Transverse colon (tissue), 4 donors: Measurements from ENCODE around the gene C15orf62. TPM values are rescaled to one million over a fixed set of nuclear protein-coding genes. Genes with fewer than 3 reads are reported as not detected.

Source experiments
- DNase-seq: peaks from one replicate; pipeline ENCODE4 v3.0.0-alpha.2; 2019
- H3K27ac ChIP-seq, 4 donors: fragments of 200-600 bp; sonication (generic); 2 replicates each; pipeline ENCODE4 v1.5.1; 2016 to 2018; ENCODE audit warnings: inconsistent platforms in 4 of 4
- H3K27me3 ChIP-seq: fragments of 200-600 bp; sonication (generic); 2 replicates; pipeline ENCODE4 v1.5.1; 2017; ENCODE audit warnings: inconsistent platforms
- H3K36me3 ChIP-seq, 4 donors: fragments of 200-600 bp; sonication (generic); 2 replicates each; pipeline ENCODE4 v1.5.1; 2017 to 2019; ENCODE audit warnings: inconsistent platforms in 4 of 4
- H3K4me1 ChIP-seq, 4 donors: fragments of 200-600 bp; sonication (generic); 2 replicates each; pipeline ENCODE4 v1.5.1; 2017 to 2020; ENCODE audit warnings: inconsistent platforms in 4 of 4
- H3K4me3 ChIP-seq, 4 donors: fragments of 200-600 bp; sonication (generic); 1 replicate in 1 of 4; 2 replicates in 3 of 4; pipeline versions ENCODE4 v1.5.1 to v1.6.1; 2017 to 2019; ENCODE audit warnings: inconsistent platforms in 4 of 4
- H3K9me3 ChIP-seq, 2 donors: fragments of 200-600 bp; sonication (generic); 2 replicates each; pipeline ENCODE4 v1.5.1; 2017 to 2019; ENCODE audit warnings: inconsistent platforms in 2 of 2
- EP300 ChIP-seq: sonication (generic); formaldehyde crosslinking; IDR thresholded peaks from one replicate; pipeline ENCODE4 v1.6.1; 2017; ENCODE audit warnings: antibody characterized with exemption, low read depth
- POLR2A ChIP-seq: fragments of 450-650 bp; IDR thresholded peaks from one replicate; pipeline ENCODE4 v1.6.1; 2016; ENCODE audit warnings: antibody characterized with exemption, mild to moderate bottlenecking, moderate library complexity
- POLR2AphosphoS5 ChIP-seq, 3 donors: sonication (generic); formaldehyde crosslinking; IDR thresholded peaks; one replicate each; pipeline ENCODE4 v1.6.1; 2016; ENCODE audit warnings: antibody characterized with exemption in 3 of 3
- WGBS, 2 donors: methylation state at CpG; one replicate each; pipeline ENCODE4 v1.1.5; 2018; ENCODE audit warnings: low coverage in 1 of 2; 5-methylcytosine and 5-hydroxymethylcytosine counted together
- in situ Hi-C, 4 donors: fragments of 200-750 bp; cut with MboI; loops; one replicate each; pipeline versions ENCODE4 v1.15.0 to v1.15.1; 2017; ENCODE audit warnings: low sequenced_read_pairs in 3 of 4, low pct_ligation_motif_present in 1 of 4, low pct_unique_long_range_greater_than_20kb in 1 of 4
- intact Hi-C: fragments of 100-400 bp; cut with DNase I; formaldehyde crosslinking; loops from one replicate; pipeline ENCODE4 v1.15.1; 2023; ENCODE audit warnings: low total_unique reads
- total RNA-seq, 4 donors: library from RNA; depleted of rRNA; stranded (reverse); fragments of >200 nt; gene quantifications; one replicate each; pipeline ENCODE4 v1.1.0, GENCODE V29; 2016
- TF ChIP-seq, protein P1 (sequence below), 5 experiments: fragments of 200-600 bp in 3 of 5; fragments of 450-650 bp in 2 of 5; sonication (generic) in 3 of 5; IDR thresholded peaks; 1 replicate in 2 of 5; 2 replicates in 3 of 5; pipeline ENCODE4 v1.5.1; 2016 to 2017; ENCODE audit warnings: antibody characterized with exemption in 5 of 5, inconsistent platforms in 3 of 5, mild to moderate bottlenecking in 2 of 5, moderate library complexity in 1 of 5

C15orf62 gene
- total RNA-seq, 4 donors from 2014 or later = 0.14 to 0.32 TPM; not detected in 2

DNA sequence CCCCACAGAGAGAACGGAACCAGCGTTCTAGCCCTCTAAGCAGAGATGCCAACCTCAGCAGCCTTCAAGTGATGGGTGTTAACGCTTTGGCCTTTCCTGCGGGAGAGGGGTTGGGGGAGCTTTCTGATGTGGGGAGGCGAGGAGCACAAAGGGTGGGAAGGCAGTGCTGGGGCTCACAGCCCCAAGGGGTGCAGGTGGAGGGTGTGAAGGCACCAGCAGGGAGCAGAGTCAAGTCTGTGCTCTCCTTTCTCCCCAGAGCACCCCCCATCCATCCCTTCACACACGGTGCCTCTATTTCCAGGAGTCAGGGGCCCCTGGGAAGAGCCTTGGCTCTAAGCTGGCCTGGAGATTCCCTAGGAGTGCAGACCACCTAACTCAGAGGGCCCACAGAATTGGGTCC lies 4.1 kb downstream of the C15orf62 start:
- Histone ChIP-seq H3K9me3 (no peaks in the 10 kb centered on the region), H3K27me3 (no peaks in the 10 kb centered on the region), H3K4me1 (peaks cover 10 to 23% (median 20%) of the 10 kb centered on the region in 4 donors), H3K36me3 (peaks cover 0 to 42% (median 11%) of the 10 kb centered on the region in 4 donors), H3K27ac (no peak overlapping the region), H3K4me3 (no peak overlapping the region)
- in situ Hi-C loops (loop anchor here in 3 of 4 donors (10.0 to 25.0 kb wide), 3 partner anchors 79 to 187 kb away; partner anchors contain the start of genes KNL1 (in 1 of the 3) and RAD51 (in 1 of the 3)), intact Hi-C loops (no loop called here)
- WGBS, 2 donors = 87% methylated on average over 6 of the region's 6 CpGs; no CpG with 5 or more reads in 1 of the 2 donors
- TF ChIP-seq POLR2AphosphoS5 (IDR thresholded peaks at IDR 0.05) (no peak), EP300 (no peak), POLR2A (no peak)
- TF ChIP-seq, protein P1, sequence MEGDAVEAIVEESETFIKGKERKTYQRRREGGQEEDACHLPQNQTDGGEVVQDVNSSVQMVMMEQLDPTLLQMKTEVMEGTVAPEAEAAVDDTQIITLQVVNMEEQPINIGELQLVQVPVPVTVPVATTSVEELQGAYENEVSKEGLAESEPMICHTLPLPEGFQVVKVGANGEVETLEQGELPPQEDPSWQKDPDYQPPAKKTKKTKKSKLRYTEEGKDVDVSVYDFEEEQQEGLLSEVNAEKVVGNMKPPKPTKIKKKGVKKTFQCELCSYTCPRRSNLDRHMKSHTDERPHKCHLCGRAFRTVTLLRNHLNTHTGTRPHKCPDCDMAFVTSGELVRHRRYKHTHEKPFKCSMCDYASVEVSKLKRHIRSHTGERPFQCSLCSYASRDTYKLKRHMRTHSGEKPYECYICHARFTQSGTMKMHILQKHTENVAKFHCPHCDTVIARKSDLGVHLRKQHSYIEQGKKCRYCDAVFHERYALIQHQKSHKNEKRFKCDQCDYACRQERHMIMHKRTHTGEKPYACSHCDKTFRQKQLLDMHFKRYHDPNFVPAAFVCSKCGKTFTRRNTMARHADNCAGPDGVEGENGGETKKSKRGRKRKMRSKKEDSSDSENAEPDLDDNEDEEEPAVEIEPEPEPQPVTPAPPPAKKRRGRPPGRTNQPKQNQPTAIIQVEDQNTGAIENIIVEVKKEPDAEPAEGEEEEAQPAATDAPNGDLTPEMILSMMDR (IDR thresholded peaks at IDR 0.05) = no peak
- no peak for DNase-seq

DNA sequence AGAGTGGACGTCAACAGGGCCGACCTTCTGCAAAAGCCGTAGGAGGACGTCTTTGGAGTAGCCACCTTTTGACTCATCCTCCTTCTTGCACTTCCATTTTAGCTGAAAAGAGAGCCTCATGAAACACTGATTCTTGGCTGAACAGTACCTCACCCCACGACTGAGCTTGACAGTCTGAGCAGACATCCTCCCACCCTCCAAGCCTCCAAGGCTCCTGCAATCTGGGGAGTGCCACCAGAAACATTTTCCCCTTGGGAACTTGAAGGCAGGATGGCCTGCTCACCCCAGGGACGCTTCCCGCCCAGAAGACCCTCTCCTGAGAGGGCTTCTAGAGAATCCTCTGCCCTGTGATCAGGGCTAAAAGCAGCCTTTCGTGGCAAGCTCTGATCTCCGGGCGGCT lies 5.2 kb downstream of the C15orf62 start:
- TF ChIP-seq POLR2A = no peak
- no peak for TF ChIP-seq EP300
- TF ChIP-seq, protein P1 (IDR thresholded peaks at IDR 0.05) = no peak
- TF ChIP-seq POLR2AphosphoS5 (IDR thresholded peaks at IDR 0.05) = no peak
- WGBS, 2 donors = 92 to 96% methylated on average over 2 to 10 of the region's 10 CpGs
- in situ Hi-C loops = loop anchor here in 2 of 4 donors (10.0 kb wide), 2 partner anchors 80 to 100 kb away; partner anchors contain the start of gene RAD51 (in 1 of the 2)
- intact Hi-C loops = no loop called here
- no peak overlapping the region for H3K27ac ChIP-seq
- no peaks in the 10 kb centered on the region for H3K27me3 ChIP-seq
- no peaks in the 10 kb centered on the region for H3K9me3 ChIP-seq
- H3K4me1 ChIP-seq = peaks cover 5 to 12% (median 9%) of the 10 kb centered on the region in 4 donors
- H3K4me3 ChIP-seq = no peak overlapping the region
- no peak for DNase-seq
- H3K36me3 ChIP-seq = peaks cover 0 to 46% (median 13%) of the 10 kb centered on the region in 4 donors

DNA sequence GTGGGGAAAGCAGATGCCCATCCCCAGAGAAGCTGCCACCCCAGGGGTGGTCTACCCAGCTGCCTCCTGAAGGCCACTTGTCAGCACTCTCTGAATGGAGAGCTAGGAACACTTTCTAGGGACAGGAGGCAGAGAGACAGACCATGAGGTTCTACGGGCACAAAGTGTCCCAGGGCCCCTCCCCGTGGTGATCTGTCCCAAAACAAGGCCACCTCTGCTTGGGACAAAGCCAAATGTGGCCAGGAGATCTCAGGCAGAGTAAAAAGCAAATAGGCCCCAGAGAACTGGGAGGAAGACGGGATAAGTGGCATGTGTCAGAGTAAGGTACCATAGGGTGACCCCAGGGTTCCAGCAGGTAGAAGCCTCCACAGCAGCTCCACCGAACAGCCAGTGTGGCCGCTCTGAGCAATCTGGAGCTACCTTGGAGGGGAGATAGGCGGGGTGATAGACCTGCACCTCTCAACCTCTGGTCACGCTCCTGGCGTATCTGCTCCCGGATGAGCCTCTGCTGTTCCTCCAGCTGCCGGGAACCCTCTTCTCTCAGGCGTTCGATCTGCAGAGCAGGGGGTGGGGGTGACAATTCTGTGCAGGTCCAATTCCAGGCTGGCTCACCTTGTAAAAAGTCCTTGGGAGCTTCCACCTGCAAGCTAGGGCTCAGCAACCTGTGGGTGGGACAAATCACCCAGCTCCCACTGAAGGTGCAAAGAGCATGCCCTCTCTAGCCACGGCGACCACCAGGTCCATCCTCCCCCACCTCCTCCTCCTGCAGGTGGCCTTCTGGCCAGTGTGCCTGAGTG lies 6.2 kb downstream of the C15orf62 start:
- Histone ChIP-seq H3K4me1 (peaks cover 0 to 2% (median under 1%) of the 10 kb centered on the region in 4 donors), H3K27ac (no peak overlapping the region), H3K4me3 (no peak overlapping the region), H3K9me3 (no peaks in the 10 kb centered on the region), H3K36me3 (peaks cover 0 to 46% (median 13%) of the 10 kb centered on the region in 4 donors), H3K27me3 (no peaks in the 10 kb centered on the region)
- WGBS, 2 donors = 94 to 100% methylated on average over 1 to 10 of the region's 14 CpGs
- in situ Hi-C loops = loop anchor here in 2 of 4 donors (10.0 kb wide), 2 partner anchors 81 to 101 kb away; partner anchors contain the start of gene RAD51 (in 1 of the 2)
- TF ChIP-seq POLR2A (no peak), POLR2AphosphoS5 (IDR thresholded peaks at IDR 0.05) (no peak)
- intact Hi-C loops = no loop called here
- no peak for DNase-seq

DNA sequence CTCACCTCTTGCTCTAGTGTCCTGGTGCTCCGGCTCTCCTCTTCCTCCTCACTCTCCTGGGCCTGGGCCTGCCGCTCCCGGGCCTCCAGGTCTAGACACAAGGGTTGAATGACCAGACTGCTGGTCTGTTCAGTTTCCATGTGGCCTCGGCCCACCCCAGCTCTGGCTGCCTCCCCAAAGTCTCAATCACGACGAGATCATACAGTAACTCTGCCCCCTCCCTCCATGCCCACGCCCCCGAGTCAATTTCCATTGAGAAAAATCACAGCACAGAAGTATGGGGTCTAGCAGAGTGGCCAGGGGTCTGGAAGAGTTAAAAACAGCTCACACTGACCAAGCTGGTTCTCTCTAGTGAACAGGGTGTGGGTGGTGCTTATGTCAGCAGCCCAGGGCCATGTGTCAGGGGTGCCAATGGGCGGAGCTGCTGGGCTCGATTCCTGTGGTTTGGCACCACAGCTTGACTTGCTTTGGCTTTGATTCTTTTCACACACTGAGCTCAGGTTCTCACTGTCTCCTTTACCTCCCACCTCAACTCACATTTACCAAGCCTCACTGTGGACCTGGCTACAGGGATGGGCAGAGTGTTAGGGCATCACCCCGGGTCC lies 6.9 kb downstream of the C15orf62 start:
- intact Hi-C loops (no loop called here), in situ Hi-C loops (loop anchor here in 2 of 4 donors (10.0 kb wide), 2 partner anchors 82 to 102 kb away; partner anchors contain the start of gene RAD51 (in 1 of the 2))
- no peaks in the 10 kb centered on the region for H3K4me1 ChIP-seq
- H3K4me3 ChIP-seq = no peak overlapping the region
- no peak for DNase-seq
- no peak overlapping the region for H3K27ac ChIP-seq
- WGBS, 2 donors = 77% methylated on average over 11 of the region's 11 CpGs; no CpG with 5 or more reads in 1 of the 2 donors
- no peaks in the 10 kb centered on the region for H3K9me3 ChIP-seq
- TF ChIP-seq EP300 = no peak
- TF ChIP-seq, protein P1 (IDR thresholded peaks at IDR 0.05) = no peak
- TF ChIP-seq POLR2A = no peak
- TF ChIP-seq POLR2AphosphoS5 (IDR thresholded peaks at IDR 0.05) = no peak
- H3K27me3 ChIP-seq = no peaks in the 10 kb centered on the region
- H3K36me3 ChIP-seq = peaks cover 0 to 46% (median 13%) of the 10 kb centered on the region in 4 donors
